ENCODE measurements around the gene IFNLR1.

The IFNLR1 gene

DNA sequence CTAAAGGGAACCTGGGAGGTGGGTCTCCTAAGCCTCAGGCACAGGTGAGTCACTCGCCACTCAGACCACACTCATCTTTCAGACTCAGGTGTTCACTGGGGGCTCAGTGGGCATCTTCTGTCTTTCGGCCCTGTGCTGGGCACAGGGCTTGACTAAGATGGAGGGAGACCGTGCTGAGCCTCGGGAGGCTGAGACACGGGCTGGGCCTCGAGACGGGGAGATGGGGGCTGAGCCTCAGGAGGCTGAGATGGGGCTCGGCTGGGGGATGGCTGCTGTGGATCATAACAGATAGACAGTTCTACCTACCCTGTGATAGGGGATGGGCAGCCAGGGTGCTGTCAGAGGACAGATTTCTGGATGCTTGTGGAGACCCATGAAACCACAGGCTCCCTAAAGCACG is 15.5 kb upstream of the IFNLR1 start:
- TF ChIP-seq EP300 (IDR thresholded peaks at IDR 0.05; ENCODE audit: borderline replicate concordance) (no peak), TCF12 (IDR thresholded peaks at IDR 0.05; ENCODE audit: low read depth) (no peak), TEAD4 (IDR thresholded peaks at IDR 0.05) (no peak), CEBPB (IDR thresholded peaks at IDR 0.05) (no peak), YY1 (IDR thresholded peaks at IDR 0.05; ENCODE audit: low read depth) (no peak), TAF1 (IDR thresholded peaks at IDR 0.05; ENCODE audit: low read depth) (no peak), EGR1 (IDR thresholded peaks at IDR 0.05) (no peak), ZBTB7A (IDR thresholded peaks at IDR 0.05; ENCODE audit: low read depth) (no peak), RAD21 (IDR thresholded peaks at IDR 0.05; ENCODE audit: low read depth) (no peak), CREB1 (IDR thresholded peaks at IDR 0.05; ENCODE audit: low read depth) (no peak), NFIC (IDR thresholded peaks at IDR 0.05) (no peak), FOXM1 (IDR thresholded peaks at IDR 0.05; ENCODE audit: borderline replicate concordance, low read depth) (no peak)
- TF ChIP-seq, protein P1, sequence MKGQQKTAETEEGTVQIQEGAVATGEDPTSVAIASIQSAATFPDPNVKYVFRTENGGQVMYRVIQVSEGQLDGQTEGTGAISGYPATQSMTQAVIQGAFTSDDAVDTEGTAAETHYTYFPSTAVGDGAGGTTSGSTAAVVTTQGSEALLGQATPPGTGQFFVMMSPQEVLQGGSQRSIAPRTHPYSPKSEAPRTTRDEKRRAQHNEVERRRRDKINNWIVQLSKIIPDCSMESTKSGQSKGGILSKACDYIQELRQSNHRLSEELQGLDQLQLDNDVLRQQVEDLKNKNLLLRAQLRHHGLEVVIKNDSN (IDR thresholded peaks at IDR 0.05): no peak
- TF ChIP-seq, protein P2, sequence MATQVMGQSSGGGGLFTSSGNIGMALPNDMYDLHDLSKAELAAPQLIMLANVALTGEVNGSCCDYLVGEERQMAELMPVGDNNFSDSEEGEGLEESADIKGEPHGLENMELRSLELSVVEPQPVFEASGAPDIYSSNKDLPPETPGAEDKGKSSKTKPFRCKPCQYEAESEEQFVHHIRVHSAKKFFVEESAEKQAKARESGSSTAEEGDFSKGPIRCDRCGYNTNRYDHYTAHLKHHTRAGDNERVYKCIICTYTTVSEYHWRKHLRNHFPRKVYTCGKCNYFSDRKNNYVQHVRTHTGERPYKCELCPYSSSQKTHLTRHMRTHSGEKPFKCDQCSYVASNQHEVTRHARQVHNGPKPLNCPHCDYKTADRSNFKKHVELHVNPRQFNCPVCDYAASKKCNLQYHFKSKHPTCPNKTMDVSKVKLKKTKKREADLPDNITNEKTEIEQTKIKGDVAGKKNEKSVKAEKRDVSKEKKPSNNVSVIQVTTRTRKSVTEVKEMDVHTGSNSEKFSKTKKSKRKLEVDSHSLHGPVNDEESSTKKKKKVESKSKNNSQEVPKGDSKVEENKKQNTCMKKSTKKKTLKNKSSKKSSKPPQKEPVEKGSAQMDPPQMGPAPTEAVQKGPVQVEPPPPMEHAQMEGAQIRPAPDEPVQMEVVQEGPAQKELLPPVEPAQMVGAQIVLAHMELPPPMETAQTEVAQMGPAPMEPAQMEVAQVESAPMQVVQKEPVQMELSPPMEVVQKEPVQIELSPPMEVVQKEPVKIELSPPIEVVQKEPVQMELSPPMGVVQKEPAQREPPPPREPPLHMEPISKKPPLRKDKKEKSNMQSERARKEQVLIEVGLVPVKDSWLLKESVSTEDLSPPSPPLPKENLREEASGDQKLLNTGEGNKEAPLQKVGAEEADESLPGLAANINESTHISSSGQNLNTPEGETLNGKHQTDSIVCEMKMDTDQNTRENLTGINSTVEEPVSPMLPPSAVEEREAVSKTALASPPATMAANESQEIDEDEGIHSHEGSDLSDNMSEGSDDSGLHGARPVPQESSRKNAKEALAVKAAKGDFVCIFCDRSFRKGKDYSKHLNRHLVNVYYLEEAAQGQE (IDR thresholded peaks at IDR 0.05; ENCODE audit: low read depth): no peak
- TF ChIP-seq, protein P3, sequence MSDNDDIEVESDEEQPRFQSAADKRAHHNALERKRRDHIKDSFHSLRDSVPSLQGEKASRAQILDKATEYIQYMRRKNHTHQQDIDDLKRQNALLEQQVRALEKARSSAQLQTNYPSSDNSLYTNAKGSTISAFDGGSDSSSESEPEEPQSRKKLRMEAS (IDR thresholded peaks at IDR 0.05): no peak

DNA sequence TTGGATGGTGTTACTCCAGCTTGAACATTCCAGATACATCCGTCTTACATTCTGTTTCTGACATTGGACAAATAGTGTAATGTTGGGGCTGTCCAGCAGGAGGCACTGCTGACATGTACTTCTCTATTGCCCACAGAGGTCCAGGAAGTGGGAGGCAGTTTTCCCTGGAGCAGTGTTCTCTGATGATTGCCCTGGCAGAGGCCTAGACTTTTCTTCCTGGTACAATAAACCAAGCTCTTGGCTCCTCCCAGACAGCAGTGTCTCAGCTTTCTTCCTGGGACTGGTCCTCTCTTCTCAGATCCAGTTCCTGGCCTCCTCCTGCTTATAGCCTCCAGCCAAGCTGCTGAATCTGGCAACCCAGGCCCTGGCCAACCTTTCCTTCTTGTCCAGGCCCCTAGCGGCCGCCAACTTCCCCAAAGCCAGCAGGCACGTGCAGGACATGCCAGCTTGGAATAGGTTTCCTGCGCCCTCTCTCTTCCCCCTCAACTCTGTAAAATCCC is 14.9 kb upstream of the IFNLR1 start:
- TF ChIP-seq, protein P2 (IDR thresholded peaks at IDR 0.05; ENCODE audit: low read depth): no peak
- TF ChIP-seq RAD21 (IDR thresholded peaks at IDR 0.05; ENCODE audit: low read depth): peak; percentile 92

DNA sequence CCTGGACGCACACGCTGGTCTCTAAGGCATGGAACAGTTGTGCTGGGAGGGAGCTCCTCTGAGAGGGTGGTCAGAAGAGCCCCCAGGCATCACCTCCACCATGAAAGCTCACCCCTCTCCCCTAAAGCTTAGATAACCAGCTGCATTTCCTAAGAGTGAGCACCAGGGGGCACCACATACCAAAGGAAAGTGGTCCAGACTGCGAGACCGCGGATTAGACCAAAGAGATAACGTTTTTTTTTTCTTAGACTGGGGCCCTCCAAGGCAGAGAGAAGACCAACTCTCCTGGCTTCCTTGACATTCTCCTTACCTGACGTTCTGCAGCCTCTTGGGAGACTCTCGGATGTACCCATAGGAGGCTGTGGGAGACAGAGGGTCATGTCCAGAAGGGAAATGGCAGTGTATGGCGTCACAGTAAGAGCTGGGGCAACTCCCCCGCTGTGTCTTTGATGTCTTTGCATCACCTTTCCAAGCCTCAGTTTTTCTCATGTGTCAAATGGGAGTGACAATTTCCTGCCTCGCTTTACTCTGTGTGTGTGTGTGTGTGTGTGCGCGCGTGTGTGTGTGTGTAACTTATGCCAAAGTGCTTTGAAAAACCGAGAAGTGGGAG is 12.3 kb upstream of the IFNLR1 start:
- TF ChIP-seq NFIC (IDR thresholded peaks at IDR 0.05) (no peak), YY1 (IDR thresholded peaks at IDR 0.05; ENCODE audit: low read depth) (no peak), FOXM1 (IDR thresholded peaks at IDR 0.05; ENCODE audit: borderline replicate concordance, low read depth) (no peak), RAD21 (IDR thresholded peaks at IDR 0.05; ENCODE audit: low read depth) (peak; percentile 96), TAF1 (IDR thresholded peaks at IDR 0.05; ENCODE audit: low read depth) (no peak), CEBPB (IDR thresholded peaks at IDR 0.05) (no peak), TEAD4 (IDR thresholded peaks at IDR 0.05) (no peak)
- TF ChIP-seq, protein P1 (IDR thresholded peaks at IDR 0.05): no peak
- TF ChIP-seq, protein P2 (IDR thresholded peaks at IDR 0.05; ENCODE audit: low read depth): no peak

DNA sequence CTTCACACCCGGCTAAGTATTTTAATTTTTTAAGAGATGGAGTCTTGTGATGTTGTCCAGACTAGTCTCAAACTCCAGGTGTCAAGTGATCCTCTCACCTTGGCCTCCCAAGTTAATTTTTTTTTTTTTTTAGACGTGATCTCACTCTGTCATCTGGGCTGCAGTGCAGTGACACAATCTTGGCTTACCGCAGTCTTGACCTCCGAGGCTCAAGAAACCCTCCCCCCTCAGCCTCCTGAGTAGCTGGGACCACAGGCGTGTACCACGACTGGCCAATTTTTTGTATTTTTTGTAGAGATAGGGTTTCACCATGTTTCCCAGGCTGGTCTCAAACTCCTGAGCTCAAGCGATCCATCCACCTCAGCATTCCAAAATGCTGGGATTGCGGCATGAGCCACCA is 11.7 kb upstream of the IFNLR1 start:
- TF ChIP-seq, protein P3 (IDR thresholded peaks at IDR 0.05): no peak
- TF ChIP-seq, protein P2 (IDR thresholded peaks at IDR 0.05; ENCODE audit: low read depth): no peak
- no peak for TF ChIP-seq FOXM1 (IDR thresholded peaks at IDR 0.05; ENCODE audit: borderline replicate concordance, low read depth)
- no peak for TF ChIP-seq ZBTB7A (IDR thresholded peaks at IDR 0.05; ENCODE audit: low read depth)
- no peak for TF ChIP-seq EGR1 (IDR thresholded peaks at IDR 0.05)
- no peak for TF ChIP-seq NFIC (IDR thresholded peaks at IDR 0.05)
- no peak for TF ChIP-seq TCF12 (IDR thresholded peaks at IDR 0.05; ENCODE audit: low read depth)
- TF ChIP-seq CREB1 (IDR thresholded peaks at IDR 0.05; ENCODE audit: low read depth): no peak
- TF ChIP-seq YY1 (IDR thresholded peaks at IDR 0.05; ENCODE audit: low read depth): no peak
- no peak for TF ChIP-seq TAF1 (IDR thresholded peaks at IDR 0.05; ENCODE audit: low read depth)
- no peak for TF ChIP-seq CEBPB (IDR thresholded peaks at IDR 0.05)
- TF ChIP-seq, protein P1 (IDR thresholded peaks at IDR 0.05): no peak
- TF ChIP-seq RAD21 (IDR thresholded peaks at IDR 0.05; ENCODE audit: low read depth): no peak
- TF ChIP-seq EP300 (IDR thresholded peaks at IDR 0.05; ENCODE audit: borderline replicate concordance): no peak
- no peak for TF ChIP-seq TEAD4 (IDR thresholded peaks at IDR 0.05)
